GM19438 (cell line): ENCODE data around the gene TMEM114.

Experiments used
- ATAC-seq: cut with Tn5 transposase; IDR thresholded peaks from one replicate; pipeline ENCODE4 v1.9.1; 2021; ENCODE audit warnings: low read depth; ENCODE audit not compliant: unreplicated experiment

The TMEM114 gene

GRCh38 chr16:8589900-8590688 is at the start of gene TMEM114:
TSS of gene TMEM114 (minus strand) at chr16:8590511. CDS start at chr16:8589838, 673 bp downstream.
- no peak for ATAC-seq

- no peak for ATAC-seq
These were observed 49.4 kb upstream of the TMEM114 start for GRCh38 chr16:8639694-8640093.

- no peak for ATAC-seq
These were observed 44.9 kb upstream of the TMEM114 start for GRCh38 chr16:8634991-8635736.

GRCh38 chr16:8632675-8633182 is 42.4 kb upstream of the TMEM114 start:
- no peak for ATAC-seq

GRCh38 chr16:8631818-8632465 is 41.6 kb upstream of the TMEM114 start:
- ATAC-seq = no peak

- ATAC-seq = no peak
These were observed 41.1 kb upstream of the TMEM114 start for GRCh38 chr16:8631373-8631772.

GRCh38 chr16:8630255-8630953 is 40.1 kb upstream of the TMEM114 start:
- no peak for ATAC-seq

GRCh38 chr16:8628981-8629725 is 38.8 kb upstream of the TMEM114 start:
- no peak for ATAC-seq

- no peak for ATAC-seq
These were observed 37.1 kb upstream of the TMEM114 start for GRCh38 chr16:8627456-8627855.

GRCh38 chr16:8626946-8627345 is 36.6 kb upstream of the TMEM114 start:
- no peak for ATAC-seq

- no peak for ATAC-seq
These were observed 35.3 kb upstream of the TMEM114 start for GRCh38 chr16:8625491-8626087.

GRCh38 chr16:8623634-8624033 is 33.3 kb upstream of the TMEM114 start:
- ATAC-seq = no peak

- no peak for ATAC-seq
These were observed 32.0 kb upstream of the TMEM114 start for GRCh38 chr16:8622315-8622656.

- ATAC-seq = peak; percentile 89
These were observed 31.4 kb upstream of the TMEM114 start, which contains the start of gene METTL22 for GRCh38 chr16:8621572-8622314. TSS of gene METTL22 (plus strand) at chr16:8621698. CDS start at chr16:8625666, 3,968 bp downstream.

- no peak for ATAC-seq
These were observed 30.9 kb upstream of the TMEM114 start for GRCh38 chr16:8621222-8621571.

- ATAC-seq = no peak
These were observed 30.2 kb upstream of the TMEM114 start for GRCh38 chr16:8620535-8620934.

GRCh38 chr16:8619671-8620370 is 29.5 kb upstream of the TMEM114 start:
- no peak for ATAC-seq

GRCh38 chr16:8614435-8615029 is 24.2 kb upstream of the TMEM114 start:
- ATAC-seq = no peak
